Endodermal cell (in vitro differentiated cells): ENCODE measurements around the gene FTSJ3. TPM values are rescaled to one million over a fixed set of nuclear protein-coding genes. Genes with fewer than 3 reads are reported as not detected.

Experiments used
- DNase-seq: peaks from one replicate; pipeline ENCODE4 v3.0.0-alpha.2; 2017
- H3K27ac ChIP-seq: 2 replicates; pipeline ENCODE4 v1.5.1; 2013; ENCODE audit warnings: mild to moderate bottlenecking, low read depth, low read length, moderate library complexity
- H3K27me3 ChIP-seq: 2 replicates; pipeline ENCODE4 v1.6.1; 2013; ENCODE audit warnings: mild to moderate bottlenecking, low read length, moderate library complexity; ENCODE audit not compliant: insufficient read depth, control insufficient read depth, poor library complexity, severe bottlenecking
- H3K36me3 ChIP-seq: 2 replicates; pipeline ENCODE4 v1.7.0; 2013; ENCODE audit warnings: mild to moderate bottlenecking, low read length, moderate library complexity; ENCODE audit not compliant: control insufficient read depth, insufficient read depth
- H3K4me1 ChIP-seq: one replicate; pipeline ENCODE4 v1.7.0; 2013; ENCODE audit warnings: low read length; ENCODE audit not compliant: control insufficient read depth, insufficient read depth
- H3K4me3 ChIP-seq: 2 replicates; pipeline ENCODE4 v1.5.1; 2013; ENCODE audit warnings: mild to moderate bottlenecking, low read length, moderate library complexity
- H3K9ac ChIP-seq: 2 replicates; pipeline ENCODE4 v1.6.1; 2013; ENCODE audit warnings: mild to moderate bottlenecking, low read length, moderate library complexity; ENCODE audit not compliant: poor library complexity, severe bottlenecking; ENCODE audit errors: extremely low read depth
- H3K9me3 ChIP-seq: 2 replicates; pipeline ENCODE4 v1.6.1; 2013; ENCODE audit warnings: mild to moderate bottlenecking, low read length, moderate library complexity; ENCODE audit not compliant: control insufficient read depth
- H3K27ac Mint-ChIP-seq: 2 replicates; pipeline ENCODE4 v1.8.0; 2020; ENCODE audit warnings: mixed read lengths
- H3K27me3 Mint-ChIP-seq: 2 replicates; pipeline ENCODE4 v1.8.0; 2021; ENCODE audit warnings: mild to moderate bottlenecking, mixed read lengths; ENCODE audit not compliant: insufficient read depth
- H3K36me3 Mint-ChIP-seq: 2 replicates; pipeline ENCODE4 v1.8.0; 2020; ENCODE audit warnings: low read depth, mixed read lengths
- H3K4me1 Mint-ChIP-seq: 2 replicates; pipeline ENCODE4 v1.8.0; 2020; ENCODE audit warnings: mixed read lengths
- H3K4me3 Mint-ChIP-seq: 2 replicates; pipeline ENCODE4 v1.8.0; 2020; ENCODE audit warnings: mild to moderate bottlenecking, moderate library complexity, mixed read lengths
- H3K9me3 Mint-ChIP-seq: 2 replicates; pipeline ENCODE4 v1.8.0; 2020; ENCODE audit warnings: mild to moderate bottlenecking, mixed read lengths
- whole genome bisulfite sequencing, 2 experiments: methylation state at CpG; one replicate each; pipeline versions ENCODE4 v1.1.5 to v1.1.7; 2013; ENCODE audit warnings: missing lambda C conversion rate in 2 of 2, mixed read lengths in 1 of 2; ENCODE audit not compliant: insufficient coverage in 1 of 2, insufficient read length in 1 of 2; 5-methylcytosine and 5-hydroxymethylcytosine counted together
- total RNA-seq, 2 donors: library from RNA; stranded (reverse); fragmentation: NEBNext Ultra II Directional in 1 of 2; extraction: Animal tissue kit (Norgen Biotek cat#: 25700) in 1 of 2; gene quantifications; 2 replicates in 1 of 2; 3 replicates in 1 of 2; pipeline ENCODE4 v1.2.1, GENCODE V29; 2021
- TF ChIP-seq, protein P1 (sequence below): fragments of 200-600 bp; sonication (generic); conservative IDR thresholded peaks from 2 replicates; pipeline ENCODE4 v1.5.0; 2021; ENCODE audit warnings: antibody characterized with exemption, mild to moderate bottlenecking

FTSJ3 gene
- total RNA-seq, 2 donors from 2014 or later, result 58.5 to 72.3 TPM

DNA sequence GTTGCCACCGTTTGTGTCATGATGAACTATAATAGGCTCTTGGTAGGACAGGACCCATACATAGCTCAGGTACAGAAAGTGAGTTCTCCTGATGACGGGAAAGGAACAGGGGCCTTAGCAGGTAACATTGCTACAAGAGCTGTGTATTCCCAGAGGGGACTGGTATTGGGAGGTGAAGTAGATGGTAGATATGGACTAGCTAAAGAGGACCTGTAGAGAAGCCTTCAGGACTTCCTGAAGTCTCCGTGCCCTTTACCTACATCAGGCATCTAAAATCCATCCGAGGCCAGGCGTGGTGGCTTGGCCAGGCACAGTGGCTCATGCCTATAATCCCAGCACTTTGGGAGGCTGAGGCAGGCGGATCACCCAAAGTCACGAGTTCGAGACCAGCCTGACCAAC is 27.7 kb upstream of the FTSJ3 start:
- Histone ChIP-seq H3K9ac (no peak overlapping the region), H3K27me3 (peaks cover 36% of the 10 kb centered on the region), H3K4me1 (no peaks in the 10 kb centered on the region), H3K27ac (no peak overlapping the region), H3K36me3 (no peaks in the 10 kb centered on the region), H3K4me3 (no peak overlapping the region), H3K9me3 (no peaks in the 10 kb centered on the region)
- Mint-ChIP-seq H3K27me3 (peaks cover 42% of the 10 kb centered on the region), H3K9me3 (no peaks in the 10 kb centered on the region), H3K4me3 (no peak overlapping the region), H3K36me3 (no peaks in the 10 kb centered on the region), H3K4me1 (no peaks in the 10 kb centered on the region), H3K27ac (no peak overlapping the region)
- DNase-seq, result no peak
- TF ChIP-seq, protein P1, sequence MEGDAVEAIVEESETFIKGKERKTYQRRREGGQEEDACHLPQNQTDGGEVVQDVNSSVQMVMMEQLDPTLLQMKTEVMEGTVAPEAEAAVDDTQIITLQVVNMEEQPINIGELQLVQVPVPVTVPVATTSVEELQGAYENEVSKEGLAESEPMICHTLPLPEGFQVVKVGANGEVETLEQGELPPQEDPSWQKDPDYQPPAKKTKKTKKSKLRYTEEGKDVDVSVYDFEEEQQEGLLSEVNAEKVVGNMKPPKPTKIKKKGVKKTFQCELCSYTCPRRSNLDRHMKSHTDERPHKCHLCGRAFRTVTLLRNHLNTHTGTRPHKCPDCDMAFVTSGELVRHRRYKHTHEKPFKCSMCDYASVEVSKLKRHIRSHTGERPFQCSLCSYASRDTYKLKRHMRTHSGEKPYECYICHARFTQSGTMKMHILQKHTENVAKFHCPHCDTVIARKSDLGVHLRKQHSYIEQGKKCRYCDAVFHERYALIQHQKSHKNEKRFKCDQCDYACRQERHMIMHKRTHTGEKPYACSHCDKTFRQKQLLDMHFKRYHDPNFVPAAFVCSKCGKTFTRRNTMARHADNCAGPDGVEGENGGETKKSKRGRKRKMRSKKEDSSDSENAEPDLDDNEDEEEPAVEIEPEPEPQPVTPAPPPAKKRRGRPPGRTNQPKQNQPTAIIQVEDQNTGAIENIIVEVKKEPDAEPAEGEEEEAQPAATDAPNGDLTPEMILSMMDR, result no peak
- 88% methylated on average over 6 to 8 of the region's 8 CpGs for WGBS, 2 experiments

DNA sequence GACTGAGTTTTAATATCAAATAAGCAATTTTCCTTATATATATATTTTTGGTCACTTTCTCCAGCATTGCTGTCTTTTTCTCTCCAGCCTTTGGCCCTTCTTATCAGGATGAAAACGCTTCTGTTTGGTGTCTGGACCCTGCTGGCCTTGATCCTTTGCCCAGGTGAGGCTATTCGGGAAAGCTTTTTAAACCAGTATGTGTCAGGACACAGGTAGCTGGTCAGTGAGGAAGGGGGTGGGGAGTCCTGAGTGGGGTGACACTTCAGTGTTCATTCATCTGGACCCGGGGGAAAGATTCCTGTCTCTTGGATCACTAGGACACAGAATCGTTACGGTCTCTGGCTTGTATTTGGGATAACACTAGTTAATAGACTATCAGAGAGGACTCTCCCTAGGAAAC is 27.2 kb upstream of the FTSJ3 start:
- TF ChIP-seq, protein P1, result no peak
- peaks cover 41% of the 10 kb centered on the region for H3K27me3 Mint-ChIP-seq

DNA sequence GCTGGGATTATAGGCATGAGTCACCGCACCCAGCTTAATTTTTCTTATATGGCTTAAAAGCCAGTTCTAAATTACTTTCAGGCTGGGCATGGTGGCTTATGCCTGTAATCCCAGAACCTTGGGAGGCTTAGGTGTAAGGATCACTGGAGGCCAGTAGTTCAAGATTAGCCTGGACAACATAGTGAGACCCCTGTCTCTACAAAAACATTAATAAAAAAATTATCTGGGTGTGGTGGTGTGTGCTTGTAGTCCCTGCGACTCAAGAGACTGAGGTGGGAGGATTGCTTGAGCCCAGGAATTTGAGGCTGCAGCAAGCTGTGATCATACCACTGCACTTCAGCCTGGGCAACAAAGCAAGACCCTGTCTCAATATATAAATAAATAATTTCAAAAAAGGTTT is 25.8 kb upstream of the FTSJ3 start:
- H3K27me3 Mint-ChIP-seq, result peaks cover 49% of the 10 kb centered on the region
- no peaks in the 10 kb centered on the region for H3K36me3 ChIP-seq
- WGBS, 2 experiments, result 92 to 100% methylated on average over 1 of the region's 2 CpGs
- no peak overlapping the region for H3K4me3 ChIP-seq
- H3K4me1 Mint-ChIP-seq, result no peaks in the 10 kb centered on the region
- H3K4me3 Mint-ChIP-seq, result no peak overlapping the region
- peaks cover 13% of the 10 kb centered on the region for H3K9me3 Mint-ChIP-seq
- peaks cover 24% of the 10 kb centered on the region for H3K27me3 ChIP-seq
- no peaks in the 10 kb centered on the region for H3K9me3 ChIP-seq
- TF ChIP-seq, protein P1, result no peak
- H3K9ac ChIP-seq, result no peak overlapping the region
- H3K4me1 ChIP-seq, result no peaks in the 10 kb centered on the region
- H3K27ac ChIP-seq, result no peak overlapping the region
- no peaks in the 10 kb centered on the region for H3K36me3 Mint-ChIP-seq
- H3K27ac Mint-ChIP-seq, result no peak overlapping the region
- no peak for DNase-seq

More for the DNA sequence above, 27.2 kb upstream of the FTSJ3 start:
- no peaks in the 10 kb centered on the region for H3K9me3 ChIP-seq
- Mint-ChIP-seq H3K4me3 (no peak overlapping the region), H3K27ac (no peak overlapping the region), H3K9me3 (peaks cover under 1% of the 10 kb centered on the region), H3K4me1 (no peaks in the 10 kb centered on the region), H3K36me3 (no peaks in the 10 kb centered on the region)
- H3K36me3 ChIP-seq, result no peaks in the 10 kb centered on the region
- H3K27me3 ChIP-seq, result peaks cover 31% of the 10 kb centered on the region
- 93 to 100% methylated on average over 2 to 5 of the region's 5 CpGs for WGBS, 2 experiments
- H3K4me1 ChIP-seq, result no peaks in the 10 kb centered on the region
- no peak overlapping the region for H3K27ac ChIP-seq
- no peak for DNase-seq
- no peak overlapping the region for H3K4me3 ChIP-seq
- no peak overlapping the region for H3K9ac ChIP-seq
